Ectodermal cell (in vitro differentiated cells): ENCODE results near the gene C11orf54.

Experiments
- H3K27ac ChIP-seq: 2 replicates; pipeline ENCODE4 v1.7.0; 2013; ENCODE audit warnings: mild to moderate bottlenecking, low read depth, low read length; ENCODE audit not compliant: insufficient read depth, poor library complexity, severe bottlenecking
- H3K27me3 ChIP-seq: 2 replicates; pipeline ENCODE4 v1.7.0; 2013; ENCODE audit warnings: mild to moderate bottlenecking, low read length; ENCODE audit not compliant: insufficient read depth, control insufficient read depth, poor library complexity, severe bottlenecking
- H3K36me3 ChIP-seq: one replicate; pipeline ENCODE4 v1.7.0; 2013; ENCODE audit warnings: low read length; ENCODE audit not compliant: control insufficient read depth, insufficient read depth
- H3K4me1 ChIP-seq: one replicate; pipeline ENCODE4 v1.7.0; 2013; ENCODE audit warnings: low read length; ENCODE audit not compliant: control insufficient read depth, insufficient read depth
- H3K4me3 ChIP-seq: 2 replicates; pipeline ENCODE4 v1.7.0; 2013; ENCODE audit warnings: low read depth, low read length, control low read depth; ENCODE audit not compliant: insufficient read depth
- H3K9me3 ChIP-seq: 2 replicates; pipeline ENCODE4 v1.7.0; 2013; ENCODE audit warnings: mild to moderate bottlenecking, low read length, moderate library complexity; ENCODE audit not compliant: control insufficient read depth
- WGBS, 2 experiments: methylation state at CpG; one replicate each; pipeline ENCODE4 v1.1.7; 2013; ENCODE audit warnings: missing lambda C conversion rate in 2 of 2; 5-methylcytosine and 5-hydroxymethylcytosine counted together

Gene C11orf54

DNA sequence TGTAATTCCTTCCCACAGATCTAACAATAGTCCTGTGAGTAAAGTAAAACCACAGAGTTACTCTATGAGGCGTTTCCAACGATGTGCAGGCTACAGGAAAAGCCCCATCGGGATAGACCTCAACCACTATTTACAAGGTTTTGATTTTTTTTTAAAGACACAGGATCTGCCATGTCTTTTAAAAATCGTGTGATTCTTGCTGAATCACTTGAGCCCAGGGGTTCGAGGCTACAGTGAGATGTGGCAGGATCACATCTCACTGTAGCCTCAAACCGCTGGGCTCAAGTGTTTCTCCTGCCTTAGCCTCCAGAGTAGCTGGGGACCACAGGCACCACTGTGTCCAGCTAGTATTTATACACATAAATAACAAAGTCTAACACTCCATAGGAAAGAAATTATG is 8.0 kb upstream of the C11orf54 start:
- H3K36me3 ChIP-seq, result peaks cover 61% of the 10 kb centered on the region
- H3K4me3 ChIP-seq, result no peak overlapping the region
- no peak overlapping the region for H3K27ac ChIP-seq
- no peaks in the 10 kb centered on the region for H3K9me3 ChIP-seq
- H3K27me3 ChIP-seq, result no peaks in the 10 kb centered on the region
- 91 to 92% methylated on average over 6 of the region's 6 CpGs for WGBS, 2 experiments
- H3K4me1 ChIP-seq, result no peaks in the 10 kb centered on the region

DNA sequence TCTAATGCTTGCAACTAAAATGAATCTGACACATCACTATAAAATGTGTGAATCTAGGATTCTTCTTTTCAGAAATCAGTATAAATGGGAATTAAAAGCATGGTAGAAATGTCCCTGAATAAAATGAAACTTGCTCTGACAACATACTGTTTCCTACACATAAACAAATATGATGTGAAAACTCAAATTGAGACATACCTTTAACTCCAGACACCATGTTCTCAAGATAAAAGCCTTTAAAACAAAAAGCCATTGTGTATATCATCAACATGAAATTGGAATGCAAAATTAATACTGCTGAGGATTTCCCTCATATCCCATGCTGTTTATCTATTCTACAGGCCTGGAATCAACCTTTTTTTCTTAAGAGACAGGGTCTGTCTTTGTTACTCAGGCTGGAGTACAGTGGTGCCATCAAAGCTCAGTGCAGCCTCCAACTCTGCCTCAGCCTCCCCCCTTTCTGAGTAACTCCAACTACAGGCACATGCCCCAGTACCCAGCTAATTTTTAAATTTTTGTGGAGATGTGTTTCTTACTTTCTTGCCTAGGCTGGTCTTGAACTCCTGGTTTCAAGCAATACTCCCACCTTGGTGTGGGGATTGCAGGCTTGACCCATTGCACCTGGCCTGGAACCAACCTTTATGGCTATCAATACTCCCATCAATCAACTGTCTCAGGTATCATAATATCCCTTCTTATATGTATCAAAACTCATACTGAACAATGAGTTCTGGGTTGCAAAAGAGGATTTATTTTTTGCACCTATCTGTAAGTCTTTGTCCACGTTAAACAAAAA is 6.8 kb upstream of the C11orf54 start:
- H3K9me3 ChIP-seq, result no peaks in the 10 kb centered on the region
- WGBS, 2 experiments, result 96 to 100% methylated on average over 1 of the region's 1 CpG
- no peak overlapping the region for H3K27ac ChIP-seq
- H3K36me3 ChIP-seq, result peaks cover 61% of the 10 kb centered on the region
- no peaks in the 10 kb centered on the region for H3K27me3 ChIP-seq
- no peaks in the 10 kb centered on the region for H3K4me1 ChIP-seq
- H3K4me3 ChIP-seq, result no peak overlapping the region

DNA sequence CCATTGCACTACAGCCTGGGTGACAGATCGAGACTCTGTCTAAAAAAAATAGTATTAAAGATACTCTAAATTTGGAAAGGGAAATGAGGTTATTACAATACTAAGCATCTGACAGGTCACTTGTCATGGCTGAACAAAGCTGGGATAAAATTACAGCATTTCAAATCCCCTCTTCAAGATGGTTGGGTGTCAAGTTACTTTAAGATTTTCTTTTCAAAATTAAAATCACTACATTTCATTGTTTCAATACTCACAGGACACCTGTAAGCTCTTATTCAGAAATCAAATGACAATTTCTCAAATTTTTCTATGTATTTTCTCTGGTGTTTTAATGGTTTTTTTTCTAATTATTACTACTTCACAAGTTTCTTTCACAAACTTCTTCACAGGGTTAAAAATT is 5.8 kb upstream of the C11orf54 start:
- H3K27ac ChIP-seq, result no peak overlapping the region
- no peaks in the 10 kb centered on the region for H3K9me3 ChIP-seq
- 83 to 91% methylated on average over 1 of the region's 1 CpG for WGBS, 2 experiments
- H3K27me3 ChIP-seq, result no peaks in the 10 kb centered on the region
- H3K36me3 ChIP-seq, result peaks cover 55% of the 10 kb centered on the region
- H3K4me3 ChIP-seq, result no peak overlapping the region
- no peaks in the 10 kb centered on the region for H3K4me1 ChIP-seq

DNA sequence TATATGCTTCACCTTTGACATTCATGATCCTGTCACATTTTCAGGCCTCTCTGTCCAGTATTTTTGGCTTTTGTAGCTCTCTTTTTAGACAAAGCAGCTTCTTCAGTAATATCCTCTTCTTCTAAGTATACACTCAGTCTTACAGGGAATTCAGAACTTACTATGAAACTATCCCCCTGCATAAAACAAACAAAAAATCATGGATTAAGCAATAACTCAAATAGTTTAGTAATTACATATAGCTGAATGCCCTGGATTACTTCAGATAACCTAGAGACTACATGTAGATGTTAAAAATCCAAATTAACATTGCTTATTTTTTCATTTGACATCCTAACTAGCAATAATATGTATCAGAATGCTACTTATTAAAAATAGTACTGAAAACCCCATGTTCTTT is 5.3 kb upstream of the C11orf54 start:
- Histone ChIP-seq H3K4me3 (no peak overlapping the region), H3K9me3 (no peaks in the 10 kb centered on the region), H3K27me3 (no peaks in the 10 kb centered on the region), H3K36me3 (peaks cover 52% of the 10 kb centered on the region), H3K4me1 (no peaks in the 10 kb centered on the region), H3K27ac (no peak overlapping the region)

DNA sequence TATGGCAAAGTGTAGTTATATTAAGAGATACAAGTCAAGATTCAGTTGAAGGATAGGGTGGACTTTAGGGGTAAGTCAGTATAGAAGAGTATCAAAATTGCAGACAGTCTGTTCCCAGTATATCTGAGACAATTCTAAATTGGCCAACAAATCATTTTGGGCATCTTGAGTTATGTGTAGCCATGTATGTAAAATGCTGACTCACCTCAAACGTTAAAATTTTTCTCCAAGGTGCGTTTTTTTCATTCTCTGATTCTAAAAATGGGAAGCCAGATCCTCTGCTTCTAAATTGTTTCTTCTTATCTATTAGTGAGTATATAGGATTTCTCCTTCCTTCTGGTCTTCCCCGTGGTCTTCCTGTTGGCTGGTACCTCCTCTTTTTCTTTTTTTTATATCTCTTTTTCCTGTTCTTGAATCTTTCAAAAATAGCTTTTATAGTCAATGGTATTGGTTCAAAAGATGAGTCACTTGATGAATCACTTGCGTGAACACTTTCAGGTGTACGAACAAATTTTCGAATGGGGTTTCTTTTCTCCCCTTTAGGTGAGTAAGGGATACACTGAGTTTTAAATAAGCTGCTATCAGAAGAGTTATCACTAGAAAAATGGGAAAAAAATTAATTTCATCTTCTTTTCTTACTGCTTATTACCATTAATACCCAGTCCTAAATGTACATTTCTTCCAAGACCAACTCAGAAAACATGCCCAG is 3.4 kb upstream of the C11orf54 start:
- Histone ChIP-seq H3K4me3 (peak overlapping the region; percentile 90), H3K27me3 (no peaks in the 10 kb centered on the region), H3K4me1 (no peaks in the 10 kb centered on the region), H3K27ac (no peak overlapping the region), H3K36me3 (peaks cover 38% of the 10 kb centered on the region), H3K9me3 (no peaks in the 10 kb centered on the region)
- 83 to 87% methylated on average over 5 of the region's 6 CpGs for WGBS, 2 experiments

DNA sequence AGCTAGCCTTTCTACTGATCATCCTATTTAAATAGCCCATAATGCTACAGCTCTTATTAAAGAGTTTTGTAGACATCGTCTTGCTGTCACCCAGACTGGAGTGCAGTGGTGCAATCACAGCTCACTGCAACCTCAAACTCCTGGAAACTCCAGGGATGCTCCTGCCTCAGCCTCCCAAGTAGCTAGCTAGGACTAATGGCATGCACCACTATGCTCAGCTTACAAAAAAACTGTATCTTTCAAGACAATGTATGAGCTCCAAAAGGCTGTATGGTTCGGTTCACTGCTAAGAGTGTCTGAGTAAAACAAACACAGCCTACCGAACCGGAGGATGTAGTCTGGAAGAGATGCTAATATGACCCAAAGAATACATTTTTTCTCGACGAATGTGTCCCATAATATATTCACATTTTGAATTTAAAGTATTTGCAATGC is 2.8 kb upstream of the C11orf54 start:
- Histone ChIP-seq H3K27me3 (no peaks in the 10 kb centered on the region), H3K36me3 (peaks cover 32% of the 10 kb centered on the region), H3K4me1 (no peaks in the 10 kb centered on the region), H3K4me3 (peak overlapping the region; percentile 90), H3K27ac (no peak overlapping the region), H3K9me3 (no peaks in the 10 kb centered on the region)
- 66 to 71% methylated on average over 4 of the region's 6 CpGs for WGBS, 2 experiments

DNA sequence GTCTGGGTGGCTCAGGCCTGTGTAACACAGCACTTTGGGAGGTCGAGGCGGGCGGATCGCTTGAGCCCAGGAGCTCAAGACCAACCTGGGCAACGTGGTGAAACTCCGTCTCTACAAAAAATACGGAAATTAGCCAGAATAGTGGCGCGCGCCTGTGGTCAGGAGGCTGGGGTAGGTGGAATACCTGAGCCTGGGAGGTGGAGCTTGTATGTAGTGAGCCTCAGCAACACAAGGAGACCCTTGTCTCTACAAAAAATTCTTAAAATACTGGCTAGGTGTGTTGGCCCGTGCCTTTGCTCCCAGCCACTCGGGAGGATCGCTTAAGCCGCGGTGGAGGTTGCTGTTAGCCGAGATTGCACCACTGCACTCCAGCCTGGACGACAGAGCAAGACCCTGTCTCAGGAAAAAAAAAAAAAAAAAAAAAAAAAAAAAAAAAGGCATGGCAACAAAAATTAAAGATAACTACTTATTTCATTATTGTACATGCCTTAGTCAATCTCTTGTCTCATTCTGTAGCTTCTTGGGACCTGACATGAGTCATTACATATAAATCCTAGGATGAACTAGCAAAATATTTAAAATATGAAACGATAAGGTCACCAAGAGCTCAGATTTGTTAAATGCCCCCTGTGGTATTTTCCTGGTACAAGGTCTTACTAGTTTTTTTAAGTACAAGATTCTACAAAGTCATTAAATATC is 1.3 kb upstream of the C11orf54 start:
- Histone ChIP-seq H3K27me3 (no peaks in the 10 kb centered on the region), H3K36me3 (peaks cover 18% of the 10 kb centered on the region), H3K4me1 (peaks cover 3% of the 10 kb centered on the region), H3K4me3 (peak overlapping the region; percentile 90), H3K9me3 (no peaks in the 10 kb centered on the region), H3K27ac (no peak overlapping the region)
- 1 to 2% methylated on average over 17 to 18 of the region's 18 CpGs for WGBS, 2 experiments

DNA sequence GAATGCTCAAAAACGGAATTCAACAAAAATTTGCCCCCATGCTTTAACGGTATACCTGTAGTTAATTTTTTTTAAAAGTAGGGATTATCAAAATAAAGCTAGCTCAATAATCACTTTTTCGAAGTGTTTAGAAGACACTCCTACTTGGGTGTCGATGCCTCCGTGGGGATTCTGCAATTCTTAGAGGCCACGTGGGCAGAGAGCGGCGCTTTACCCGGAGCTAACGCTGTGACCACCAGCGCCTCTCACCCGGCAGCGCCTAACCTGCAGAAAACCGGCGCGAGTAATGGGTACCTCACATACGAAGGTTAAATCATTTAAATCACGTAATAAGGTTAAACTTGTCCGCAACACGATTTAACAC is 760 bp upstream of the C11orf54 start:
- Histone ChIP-seq H3K36me3 (peaks cover 14% of the 10 kb centered on the region), H3K9me3 (no peaks in the 10 kb centered on the region), H3K4me3 (peak overlapping the region; percentile 90), H3K4me1 (peaks cover 3% of the 10 kb centered on the region), H3K27ac (peak overlapping the region; percentile 86), H3K27me3 (no peaks in the 10 kb centered on the region)
- 0 to 1% methylated on average over 18 to 19 of the region's 20 CpGs for WGBS, 2 experiments

DNA sequence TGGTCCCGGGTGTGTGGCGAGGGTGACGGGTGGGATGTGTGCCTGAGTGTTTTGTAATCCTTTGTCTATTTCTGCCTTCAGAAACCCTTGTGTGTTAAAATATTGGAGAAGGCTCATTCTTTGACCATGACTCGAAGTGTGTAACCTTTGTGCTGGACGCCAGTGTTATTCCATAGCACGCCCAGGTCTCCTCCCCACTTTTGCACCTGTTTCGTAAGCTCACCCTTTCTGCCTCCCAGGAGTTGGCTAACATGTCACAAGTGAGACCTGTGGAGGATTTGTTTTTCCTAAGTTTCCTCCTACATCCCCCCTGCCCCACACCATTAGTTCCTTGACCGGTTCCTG is 382 bp downstream of the C11orf54 start:
- Histone ChIP-seq H3K27me3 (no peaks in the 10 kb centered on the region), H3K36me3 (peaks cover 4% of the 10 kb centered on the region), H3K9me3 (no peaks in the 10 kb centered on the region), H3K4me1 (peaks cover 3% of the 10 kb centered on the region), H3K4me3 (peak overlapping the region; percentile 90), H3K27ac (peak overlapping the region; percentile 86)
- 2 to 8% methylated on average over 7 to 8 of the region's 8 CpGs for WGBS, 2 experiments

DNA sequence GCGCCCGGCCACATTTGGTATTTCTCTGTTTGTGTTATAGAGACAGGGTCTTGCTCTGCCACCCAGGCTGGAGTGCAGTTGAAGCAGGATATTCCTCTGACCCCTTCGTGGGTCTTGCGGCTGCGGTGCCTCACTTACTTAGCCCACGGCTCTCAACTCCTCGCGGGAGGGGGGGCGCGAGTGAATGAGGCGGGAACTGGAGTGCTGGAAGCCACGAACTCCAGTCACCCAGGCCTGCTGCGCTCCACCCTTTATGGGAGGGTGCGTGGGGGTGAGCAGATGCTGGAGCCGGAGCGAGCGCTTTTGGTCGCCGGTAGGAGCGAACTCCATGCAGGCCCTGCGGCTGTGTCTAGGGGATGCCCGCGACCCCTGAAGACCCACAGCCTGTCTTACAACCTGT is 1.8 kb downstream of the C11orf54 start:
- 90 to 92% methylated on average over 23 of the region's 23 CpGs for WGBS, 2 experiments

More for the DNA sequence above, 1.8 kb downstream of the C11orf54 start:
- Histone ChIP-seq H3K4me3 (no peak overlapping the region), H3K4me1 (peaks cover 3% of the 10 kb centered on the region), H3K36me3 (no peaks in the 10 kb centered on the region), H3K27me3 (no peaks in the 10 kb centered on the region), H3K27ac (no peak overlapping the region), H3K9me3 (no peaks in the 10 kb centered on the region)
